OCI-LY3 (cell line): ENCODE results near the gene CPT1C.

ENCODE experiments used
- H2AFZ ChIP-seq: fragments of 200-600, 300-600 bp; shearing (Covaris generic); 2 replicates; pipeline ENCODE4 v1.6.0; 2014; ENCODE audit warnings: antibody characterized with exemption, low read depth, low read length
- H3K27ac ChIP-seq: fragments of 200-600, 300-600 bp; sonication (generic); 2 replicates; pipeline ENCODE4 v1.5.1; 2014; ENCODE audit warnings: mild to moderate bottlenecking, low read length, moderate library complexity, mixed read lengths
- H3K27me3 ChIP-seq: fragments of 200-600, 300-600 bp; sonication (generic); 2 replicates; pipeline ENCODE4 v1.6.1; 2014; ENCODE audit warnings: low read depth, low read length, mixed read lengths
- H3K36me3 ChIP-seq: fragments of 200-600, 300-600 bp; sonication (generic); replicated peaks from 2 replicates; pipeline ENCODE3; 2014; ENCODE audit warnings: low read depth, low read length, mixed read lengths
- H3K4me1 ChIP-seq: fragments of 300-600, 200-600 bp; sonication (generic); 2 replicates; pipeline ENCODE4 v1.6.1; 2014; ENCODE audit warnings: low read length, mixed read lengths
- H3K4me2 ChIP-seq: fragments of 200-600, 300-600 bp; sonication (generic); 2 replicates; pipeline ENCODE4 v1.6.1; 2014; ENCODE audit warnings: low read length, mixed read lengths
- H3K4me3 ChIP-seq: fragments of 300-600, 200-600 bp; sonication (generic); 2 replicates; pipeline ENCODE4 v1.5.1; 2014; ENCODE audit warnings: antibody characterized with exemption, mild to moderate bottlenecking, low read length, moderate library complexity
- H3K79me2 ChIP-seq: fragments of 300-600, 200-600 bp; shearing (Covaris generic); 2 replicates; pipeline ENCODE4 v1.6.1; 2014; ENCODE audit warnings: mild to moderate bottlenecking, low read length, mixed read lengths
- H3K9ac ChIP-seq: fragments of 300-600, 200-600 bp; shearing (Covaris generic); 2 replicates; pipeline ENCODE4 v1.6.0; 2014; ENCODE audit warnings: mild to moderate bottlenecking, low read length, moderate library complexity
- H3K9me3 ChIP-seq: fragments of 200-600, 300-600 bp; shearing (Covaris generic); 2 replicates; pipeline ENCODE4 v1.6.1; 2014; ENCODE audit warnings: low read length, mixed read lengths; ENCODE audit not compliant: insufficient read depth
- H4K20me1 ChIP-seq: fragments of 200-600, 300-600 bp; sonication (generic); 2 replicates; pipeline ENCODE4 v1.6.1; 2016; ENCODE audit warnings: low read length, mixed read lengths; ENCODE audit not compliant: insufficient read depth
- CTCF ChIP-seq: fragments of 200-600, 300-600 bp; sonication (generic); IDR thresholded peaks from 2 replicates; pipeline ENCODE4 v1.5.1; 2014; ENCODE audit warnings: antibody characterized with exemption, low read length, low read depth
- EZH2phosphoT487 ChIP-seq: fragments of 200-600 bp; shearing (Covaris generic); IDR thresholded peaks from 2 replicates; pipeline ENCODE4 v1.6.1; 2018; ENCODE audit warnings: antibody characterized with exemption, mixed run types, low read depth

Gene CPT1C

GRCh38 chr19:49690079-49690655 lies 749 bp upstream of the CPT1C start:
- Histone ChIP-seq H3K4me2 (no peak overlapping the region), H3K27ac (no peak overlapping the region), H3K4me3 (no peak overlapping the region), H3K9ac (no peak overlapping the region), H3K27me3 (no peaks in the 10 kb centered on the region), H3K4me1 (peaks cover 16% of the 10 kb centered on the region; the same call in 1 of the 2 replicates), H3K9me3 (no peaks in the 10 kb centered on the region), H4K20me1 (peaks cover 44% of the 10 kb centered on the region), H3K36me3 (peaks cover 59% of the 10 kb centered on the region), H3K79me2 (peaks cover 8% of the 10 kb centered on the region; the same call in 1 of the 2 replicates), H2AFZ (no peak overlapping the region)
- TF ChIP-seq EZH2phosphoT487 (no peak), CTCF (no peak)

- H4K20me1 ChIP-seq = peaks cover 31% of the 10 kb centered on the region
- no peaks in the 10 kb centered on the region for H3K79me2 ChIP-seq
- no peak overlapping the region for H3K4me3 ChIP-seq
- no peak for TF ChIP-seq CTCF
- TF ChIP-seq EZH2phosphoT487 = no peak
- no peaks in the 10 kb centered on the region for H3K27me3 ChIP-seq
- H2AFZ ChIP-seq = no peak overlapping the region
- peaks cover 46% of the 10 kb centered on the region for H3K36me3 ChIP-seq
- H3K9me3 ChIP-seq = no peaks in the 10 kb centered on the region
- H3K27ac ChIP-seq = no peak overlapping the region
- H3K9ac ChIP-seq = no peak overlapping the region
- peaks cover 16% of the 10 kb centered on the region; the same call in 1 of the 2 replicates for H3K4me1 ChIP-seq
- no peak overlapping the region for H3K4me2 ChIP-seq
Observed at GRCh38 chr19:49691243-49692146, 579 bp downstream of the CPT1C start.

GRCh38 chr19:49692147-49692506 lies 1.2 kb downstream of the CPT1C start:
- no peak overlapping the region for H3K4me3 ChIP-seq
- H4K20me1 ChIP-seq = peaks cover 27% of the 10 kb centered on the region
- H3K36me3 ChIP-seq = peaks cover 42% of the 10 kb centered on the region
- no peaks in the 10 kb centered on the region for H3K79me2 ChIP-seq
- no peak for TF ChIP-seq CTCF
- no peak overlapping the region for H3K27ac ChIP-seq
- no peak overlapping the region for H3K4me2 ChIP-seq
- H3K4me1 ChIP-seq = peaks cover 13% of the 10 kb centered on the region; the same call in 1 of the 2 replicates
- H3K27me3 ChIP-seq = no peaks in the 10 kb centered on the region
- H3K9me3 ChIP-seq = no peaks in the 10 kb centered on the region
- no peak overlapping the region for H2AFZ ChIP-seq
- H3K9ac ChIP-seq = no peak overlapping the region

- Histone ChIP-seq H3K27me3 (no peaks in the 10 kb centered on the region), H3K9ac (no peak overlapping the region), H4K20me1 (no peaks in the 10 kb centered on the region; the same call in 1 of the 2 replicates), H3K4me3 (no peak overlapping the region), H3K9me3 (no peaks in the 10 kb centered on the region), H3K79me2 (no peaks in the 10 kb centered on the region), H3K4me1 (no peaks in the 10 kb centered on the region), H3K27ac (no peak overlapping the region), H3K36me3 (peaks cover 4% of the 10 kb centered on the region), H2AFZ (no peak overlapping the region), H3K4me2 (no peak overlapping the region)
- TF ChIP-seq EZH2phosphoT487 = no peak
- TF ChIP-seq CTCF = no peak
Observed at GRCh38 chr19:49696115-49696514, 5.2 kb downstream of the CPT1C start.
